Activated CD8-positive, alpha-beta memory T cell treated with anti-CD3 and anti-CD28 coated beads, Interleukin-2, amount 50 U/mL, for 24 hours (primary cell): ENCODE results near the gene MYH15.
A peak's percentile ranks its signal among the peaks of the same experiment; 100 is the strongest.

Source experiments
- DNase-seq: peaks from one replicate; pipeline ENCODE4 v3.0.0-alpha.2; 2020; ENCODE audit errors: extremely low read depth

The MYH15 gene

GRCh38 chr3:108509871-108510270 is 525 bp downstream of the MYH15 start:
- DNase-seq, result no peak

- no peak for DNase-seq
Observed at GRCh38 chr3:108509263-108509662, 1.1 kb downstream of the MYH15 start.

GRCh38 chr3:108507902-108508301 is 2.5 kb downstream of the MYH15 start:
- no peak for DNase-seq

GRCh38 chr3:108505811-108506210 is 4.6 kb downstream of the MYH15 start:
- DNase-seq, result no peak

GRCh38 chr3:108503722-108504121 is 6.7 kb downstream of the MYH15 start:
- DNase-seq, result no peak

GRCh38 chr3:108501535-108501934 is 8.9 kb downstream of the MYH15 start:
- DNase-seq, result no peak

GRCh38 chr3:108500728-108501127 is 9.7 kb downstream of the MYH15 start:
- DNase-seq, result no peak

DNA sequence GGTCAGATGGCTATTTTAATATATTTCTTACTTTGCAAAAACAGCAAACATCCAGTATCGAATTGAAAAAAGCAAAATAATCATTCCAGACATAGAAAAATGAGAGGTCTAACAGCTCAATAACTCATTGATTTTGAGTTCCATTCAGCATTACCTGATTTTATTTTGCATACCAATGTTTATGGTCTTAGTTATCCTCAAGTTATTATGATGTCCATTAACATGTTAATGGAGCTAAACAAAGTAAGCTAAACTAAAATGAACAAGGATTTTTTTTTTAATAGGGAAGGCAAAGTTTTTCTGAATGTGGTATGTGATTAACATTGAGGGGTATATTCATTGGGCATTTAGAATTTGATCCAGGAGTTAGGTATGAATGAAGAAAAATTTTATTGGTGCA is 13.1 kb downstream of the MYH15 start:
- DNase-seq, result no peak

GRCh38 chr3:108495717-108496116 is 14.7 kb downstream of the MYH15 start:
- DNase-seq, result no peak

DNA sequence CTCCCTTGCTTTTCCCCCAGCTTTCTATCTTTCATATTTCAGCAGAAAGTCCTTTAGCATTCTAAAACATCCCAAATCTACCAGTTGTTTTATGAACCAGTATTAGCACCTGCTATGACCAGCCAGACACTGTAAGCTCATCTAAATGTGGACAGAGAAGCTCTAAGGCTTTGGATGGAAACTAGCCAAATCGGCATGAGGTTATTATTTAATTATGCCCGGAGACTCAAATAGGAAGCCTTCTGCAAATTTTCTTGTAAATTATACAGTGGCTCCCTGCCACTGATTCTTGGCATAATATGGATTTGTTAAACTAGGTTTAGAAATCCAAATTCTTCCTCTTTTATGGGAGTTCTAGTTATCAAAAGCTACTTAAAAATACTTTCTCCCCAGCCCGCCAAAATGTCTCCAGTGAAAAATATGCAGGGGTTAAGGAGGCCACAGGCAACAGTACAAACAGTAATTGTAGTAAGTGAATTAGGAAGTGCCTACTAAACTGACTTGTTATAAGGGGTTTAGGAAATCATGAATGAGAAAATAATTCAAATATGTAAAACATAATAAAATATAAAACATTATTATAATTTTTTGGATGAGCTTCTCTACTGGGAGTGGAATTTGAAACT is 15.4 kb downstream of the MYH15 start:
- DNase-seq, result no peak

DNA sequence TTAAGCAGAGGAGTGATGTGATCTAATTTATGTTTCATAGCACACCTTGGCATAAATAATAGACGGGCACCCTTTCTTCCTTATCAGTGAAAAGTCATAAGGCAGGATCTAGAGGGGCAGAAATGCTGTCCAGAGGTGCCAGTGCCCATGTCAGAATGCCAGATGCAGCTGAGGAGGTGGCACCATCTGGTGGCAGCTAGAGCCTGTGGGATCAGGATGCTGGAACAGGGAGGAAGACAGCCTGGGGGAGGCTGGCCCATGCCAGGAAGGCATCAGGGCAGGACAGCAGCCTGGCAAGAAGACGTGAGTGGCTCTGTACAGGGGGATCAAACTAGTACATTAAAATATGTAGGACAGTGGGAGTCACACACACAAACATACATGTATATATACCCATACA is 16.5 kb downstream of the MYH15 start:
- DNase-seq, result no peak

DNA sequence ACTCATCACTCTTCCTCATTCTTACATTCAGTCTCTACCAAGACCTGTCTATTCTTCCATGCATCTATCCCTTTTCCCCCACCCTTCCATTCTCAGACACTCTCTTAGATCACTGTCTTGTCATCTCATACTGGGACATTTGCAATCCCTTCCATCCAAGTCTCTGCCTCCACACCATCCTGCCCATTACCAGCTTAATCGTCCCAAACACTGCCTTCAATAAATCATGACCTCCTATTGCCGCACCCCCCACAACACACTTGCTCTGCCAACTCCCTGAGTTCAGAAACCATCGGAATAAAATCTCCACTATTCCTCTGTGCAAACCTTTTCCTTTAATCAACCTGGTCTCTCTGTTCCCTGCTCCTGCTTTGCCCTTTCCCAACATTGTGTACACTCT is 18.9 kb downstream of the MYH15 start:
- DNase-seq, result no peak

- no peak for DNase-seq
Observed at GRCh38 chr3:108489776-108490175, 20.6 kb downstream of the MYH15 start.

GRCh38 chr3:108488631-108489030 is 21.8 kb downstream of the MYH15 start:
- DNase-seq, result no peak

GRCh38 chr3:108487439-108487838 is 23.0 kb downstream of the MYH15 start:
- no peak for DNase-seq

DNA sequence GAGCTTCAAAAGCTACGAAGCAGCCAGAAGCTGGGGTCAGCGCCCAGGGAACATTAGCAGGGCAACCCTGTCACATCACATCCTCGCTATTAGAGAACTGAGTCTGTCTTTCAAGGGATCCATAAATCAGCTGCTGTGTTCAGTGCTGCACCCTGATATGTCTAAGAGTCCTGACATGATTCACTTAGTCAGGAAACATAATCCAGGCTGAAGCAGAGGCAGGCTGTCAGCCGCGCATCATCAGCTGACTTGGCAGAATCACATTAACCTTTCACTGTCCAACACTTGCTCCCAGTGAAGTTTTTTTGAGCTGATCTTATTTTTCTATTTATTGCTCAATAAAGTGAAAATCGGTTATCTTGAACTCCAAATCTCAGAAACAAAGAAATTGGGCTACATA is 23.5 kb downstream of the MYH15 start:
- DNase-seq, result no peak

DNA sequence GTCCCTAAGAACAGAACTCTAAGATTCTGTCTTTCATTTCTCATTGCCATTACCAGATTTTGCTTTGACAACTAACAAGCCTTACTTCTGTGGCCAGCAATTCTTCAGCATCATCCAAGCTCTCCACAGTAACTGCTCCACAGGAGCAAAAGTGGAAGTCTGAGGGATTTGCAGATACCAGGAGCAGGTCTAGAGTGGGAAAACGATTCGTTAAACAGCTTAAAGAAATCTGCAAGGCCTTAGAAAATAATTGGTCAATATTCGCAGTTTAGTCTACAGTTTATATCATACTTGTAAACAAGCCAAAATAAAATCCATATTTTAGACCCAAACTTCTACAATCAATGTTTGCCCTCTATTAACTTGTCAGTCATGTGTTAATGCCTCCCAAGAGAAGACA is 24.1 kb downstream of the MYH15 start:
- DNase-seq, result no peak

GRCh38 chr3:108485146-108485545 is 25.2 kb downstream of the MYH15 start:
- no peak for DNase-seq

GRCh38 chr3:108479224-108479623 is 31.2 kb downstream of the MYH15 start:
- no peak for DNase-seq

DNA sequence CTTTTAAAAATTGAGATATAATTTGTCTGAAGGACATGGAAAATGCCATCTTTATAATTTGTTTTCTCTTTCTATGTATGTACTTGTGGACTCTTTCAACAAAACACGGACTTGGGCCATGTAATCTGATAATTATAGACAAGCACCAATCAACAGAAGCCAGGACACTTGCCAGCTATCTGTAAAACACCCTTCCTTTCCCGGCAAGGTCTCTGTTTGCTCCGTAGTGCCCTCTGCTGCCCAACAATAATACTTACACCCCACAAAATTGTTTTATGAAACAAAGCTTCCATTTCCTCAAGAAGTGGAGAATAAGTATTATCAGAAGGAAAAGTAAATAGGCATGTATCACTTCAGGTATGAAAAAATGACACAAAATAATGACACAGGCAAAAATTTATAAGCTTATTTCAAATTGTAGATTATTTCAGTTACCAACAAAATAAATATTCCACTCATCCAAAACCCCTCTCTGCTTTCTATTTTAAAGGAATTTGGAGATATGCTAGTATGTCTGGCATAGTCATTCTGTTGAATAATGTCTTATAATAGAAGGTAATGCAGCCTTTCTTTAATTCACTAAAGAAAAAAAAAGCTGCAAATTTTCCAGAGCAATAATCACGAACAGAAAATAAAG is 32.8 kb downstream of the MYH15 start:
- DNase-seq, result peak; percentile 12

DNA sequence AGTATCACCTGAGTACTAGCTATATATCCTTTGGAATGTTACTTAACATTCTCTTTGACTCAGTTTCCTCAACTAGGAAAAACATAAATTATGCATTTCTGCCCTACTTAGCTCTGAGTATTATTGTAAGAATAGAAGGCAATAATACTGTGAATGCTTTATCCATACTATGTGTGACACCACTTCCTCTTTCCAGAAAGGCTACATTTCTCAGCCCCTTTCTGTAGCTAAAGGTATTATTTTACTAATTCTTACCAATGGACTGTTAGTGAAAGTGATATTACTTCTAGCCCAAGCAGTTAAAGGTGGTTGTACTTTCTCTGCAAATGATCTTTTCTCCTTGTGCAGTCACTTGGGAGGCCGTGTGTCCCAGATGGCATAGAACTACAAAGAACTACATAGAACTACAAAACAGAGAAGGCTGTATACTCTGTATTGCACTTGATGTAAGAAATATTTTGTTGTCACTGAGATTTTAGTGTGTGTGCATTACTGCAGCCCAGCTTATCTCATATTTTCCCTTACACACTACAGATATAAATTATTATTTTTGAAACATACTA is 35.1 kb downstream of the MYH15 start:
- DNase-seq, result no peak

DNA sequence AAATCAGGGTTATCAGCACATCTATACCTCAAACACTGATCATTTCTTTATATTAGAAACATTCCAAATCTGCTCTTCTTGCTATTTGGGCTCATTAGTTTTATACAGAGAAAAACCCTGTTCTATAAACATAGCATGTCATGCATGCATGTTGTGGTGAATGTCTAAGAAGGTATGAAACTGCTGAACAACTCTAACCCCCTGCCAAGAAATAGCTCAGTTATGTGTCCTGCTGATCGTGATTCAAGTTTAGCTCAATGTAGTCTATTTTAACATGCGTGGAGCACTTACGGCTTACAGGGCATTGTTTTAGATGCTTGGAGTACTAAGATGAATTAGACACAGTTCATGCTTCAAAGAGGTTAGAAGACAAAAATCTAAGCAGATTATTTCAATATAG is 35.8 kb downstream of the MYH15 start:
- no peak for DNase-seq

DNA sequence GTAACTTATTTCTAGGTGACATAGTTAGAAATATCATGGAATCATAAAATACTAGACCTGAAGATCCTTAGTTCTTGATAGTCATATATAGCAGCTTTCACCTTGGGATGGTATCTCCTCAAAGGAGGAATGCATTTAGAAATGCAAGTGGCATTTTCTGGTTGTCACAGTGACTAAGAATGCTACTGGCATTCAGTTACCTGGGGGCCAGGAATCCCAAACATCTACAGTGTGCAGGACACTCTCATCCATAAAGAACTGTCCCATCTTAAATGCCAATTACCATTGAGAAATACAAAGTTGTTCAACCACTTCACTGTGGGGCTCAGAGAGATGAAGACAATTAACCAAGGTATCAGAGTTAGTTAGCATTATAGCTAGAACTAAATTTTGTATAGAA is 36.7 kb downstream of the MYH15 start:
- no peak for DNase-seq
